GM21381 (cell line): Measurements from ENCODE around the gene FUCA2.
"Not testable (repeated sequence)": the region's sequence is repeated elsewhere in the genome, so short reads cannot be mapped to it uniquely, and the experiment has no call there.

Experiments
- ATAC-seq: cut with Tn5 transposase; IDR thresholded peaks from one replicate; pipeline ENCODE4 v1.9.1; 2021; ENCODE audit warnings: mild to moderate bottlenecking, moderate library complexity; ENCODE audit not compliant: unreplicated experiment

The FUCA2 gene

GRCh38 chr6:143449082-143449713 is 62.3 kb downstream of the FUCA2 start:
- no peak for ATAC-seq

- not testable (repeated sequence) for ATAC-seq
Measured at GRCh38 chr6:143447865-143448264, 63.7 kb downstream of the FUCA2 start.
